Esophagus squamous epithelium (tissue), 4 donors: ENCODE measurements around the gene EPM2AIP1.

ENCODE experiments used
- CTCF ChIP-seq, 6 experiments: fragments of 450-650 bp in 4 of 6; fragments of 200-600 bp in 2 of 6; sonication (generic) in 2 of 6; IDR thresholded peaks; one replicate each; pipeline ENCODE4 v1.5.1; 2016 to 2019; ENCODE audit warnings: antibody characterized with exemption in 6 of 6, mild to moderate bottlenecking in 4 of 6, moderate library complexity in 4 of 6
- POLR2A ChIP-seq, 4 donors: fragments of 450-650 bp; IDR thresholded peaks; one replicate each; pipeline ENCODE4 v1.6.1; 2017; ENCODE audit warnings: antibody characterized with exemption in 4 of 4, mild to moderate bottlenecking in 4 of 4, moderate library complexity in 3 of 4

DNA sequence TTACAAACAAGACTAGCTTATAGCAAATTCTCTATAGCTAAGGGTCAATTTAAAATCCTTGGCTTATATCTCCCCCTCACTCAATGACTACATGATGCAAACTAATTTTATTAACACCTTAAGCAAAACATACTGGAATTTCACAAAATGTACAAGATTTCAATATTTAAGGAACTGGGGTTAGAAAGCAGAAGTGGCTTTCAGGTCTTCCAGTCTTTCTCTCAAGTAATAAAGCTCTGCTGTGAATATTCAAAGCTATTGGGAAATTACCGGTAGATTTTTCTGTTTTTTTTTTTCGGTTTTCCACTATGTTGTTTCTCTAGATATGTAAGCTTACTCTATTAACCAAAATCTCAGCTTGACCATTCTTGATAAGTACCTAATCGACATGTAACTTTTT, 3.9 kb downstream of the EPM2AIP1 start:
- TF ChIP-seq CTCF (IDR thresholded peaks at IDR 0.05) (no peak), POLR2A (IDR thresholded peaks at IDR 0.05) (no peak)
